Measurements from ENCODE around the gene ARFRP1.

The ARFRP1 gene

GRCh38 chr20:63698739-63699465 lies 8.9 kb downstream of the ARFRP1 start:
- H3K36me3 ChIP-seq (ENCODE audit: insufficient read depth, insufficient read length, low read length), result peaks cover 94% of the 10 kb centered on the region
- TF ChIP-seq ZNF274 (IDR thresholded peaks at IDR 0.05; ENCODE audit: low read depth, low read length) (no peak), SUZ12 (IDR thresholded peaks at IDR 0.05; ENCODE audit: extremely low read depth, insufficient read depth, insufficient read length) (no peak), YY1 (IDR thresholded peaks at IDR 0.05; ENCODE audit: insufficient read depth, insufficient read length) (no peak)
- peaks cover 9% of the 10 kb centered on the region; the same call in 1 of the 2 replicates for H3K9me3 ChIP-seq (ENCODE audit: insufficient read depth, low read length)
- H3K9ac ChIP-seq (ENCODE audit: insufficient read length, low read depth), result peak overlapping the region; percentile 17
- no peaks in the 10 kb centered on the region for H3K27me3 ChIP-seq (ENCODE audit: insufficient read depth, insufficient read length)
- DNase-seq (ENCODE audit: low read depth, low spot score), result no peak
- peaks cover 31% of the 10 kb centered on the region for H3K4me1 ChIP-seq (ENCODE audit: insufficient read depth, insufficient read length)
- no peak overlapping the region for H3K4me3 ChIP-seq (ENCODE audit: insufficient read length, low read depth)

- Histone ChIP-seq H3K27me3 (ENCODE audit: insufficient read depth, insufficient read length) (no peaks in the 10 kb centered on the region), H3K9me3 (ENCODE audit: insufficient read depth, low read length) (peaks cover 13% of the 10 kb centered on the region; the same call in 1 of the 2 replicates), H3K9ac (ENCODE audit: insufficient read length, low read depth) (no peak overlapping the region), H3K36me3 (ENCODE audit: insufficient read depth, insufficient read length, low read length) (peaks cover 90% of the 10 kb centered on the region), H3K4me3 (ENCODE audit: insufficient read length, low read depth) (no peak overlapping the region), H3K4me1 (ENCODE audit: insufficient read depth, insufficient read length) (peaks cover 31% of the 10 kb centered on the region)
- no peak for DNase-seq (ENCODE audit: low read depth, low spot score)
- TF ChIP-seq ZNF274 (IDR thresholded peaks at IDR 0.05; ENCODE audit: low read depth, low read length), result no peak
- TF ChIP-seq YY1 (IDR thresholded peaks at IDR 0.05; ENCODE audit: insufficient read depth, insufficient read length), result no peak
- no peak for TF ChIP-seq SUZ12 (IDR thresholded peaks at IDR 0.05; ENCODE audit: extremely low read depth, insufficient read depth, insufficient read length)
These were observed 9.8 kb downstream of the ARFRP1 start for GRCh38 chr20:63697868-63698545.

GRCh38 chr20:63697357-63697867 lies 10.4 kb downstream of the ARFRP1 start:
- H3K27me3 ChIP-seq (ENCODE audit: insufficient read depth, insufficient read length), result no peaks in the 10 kb centered on the region
- TF ChIP-seq ZNF274 (IDR thresholded peaks at IDR 0.05; ENCODE audit: low read depth, low read length) (no peak), SUZ12 (IDR thresholded peaks at IDR 0.05; ENCODE audit: extremely low read depth, insufficient read depth, insufficient read length) (no peak), YY1 (IDR thresholded peaks at IDR 0.05; ENCODE audit: insufficient read depth, insufficient read length) (no peak)
- H3K4me3 ChIP-seq (ENCODE audit: insufficient read length, low read depth), result no peak overlapping the region
- H3K9ac ChIP-seq (ENCODE audit: insufficient read length, low read depth), result no peak overlapping the region
- peaks cover 13% of the 10 kb centered on the region; the same call in 1 of the 2 replicates for H3K9me3 ChIP-seq (ENCODE audit: insufficient read depth, low read length)
- peaks cover 85% of the 10 kb centered on the region for H3K36me3 ChIP-seq (ENCODE audit: insufficient read depth, insufficient read length, low read length)
- DNase-seq (ENCODE audit: low read depth, low spot score), result no peak
- peaks cover 29% of the 10 kb centered on the region for H3K4me1 ChIP-seq (ENCODE audit: insufficient read depth, insufficient read length)

- DNase-seq (ENCODE audit: low read depth, low spot score), result no peak
- peaks cover 13% of the 10 kb centered on the region; the same call in 1 of the 2 replicates for H3K9me3 ChIP-seq (ENCODE audit: insufficient read depth, low read length)
- H3K4me1 ChIP-seq (ENCODE audit: insufficient read depth, insufficient read length), result peaks cover 29% of the 10 kb centered on the region
- peaks cover 82% of the 10 kb centered on the region for H3K36me3 ChIP-seq (ENCODE audit: insufficient read depth, insufficient read length, low read length)
- H3K27me3 ChIP-seq (ENCODE audit: insufficient read depth, insufficient read length), result no peaks in the 10 kb centered on the region
- H3K9ac ChIP-seq (ENCODE audit: insufficient read length, low read depth), result no peak within 1 kb of the TSS
- no peak for TF ChIP-seq SUZ12 (IDR thresholded peaks at IDR 0.05; ENCODE audit: extremely low read depth, insufficient read depth, insufficient read length)
- no peak for TF ChIP-seq YY1 (IDR thresholded peaks at IDR 0.05; ENCODE audit: insufficient read depth, insufficient read length)
- no peak for TF ChIP-seq ZNF274 (IDR thresholded peaks at IDR 0.05; ENCODE audit: low read depth, low read length)
- no peak within 1 kb of the TSS for H3K4me3 ChIP-seq (ENCODE audit: insufficient read length, low read depth)
These were observed 11.0 kb downstream of the ARFRP1 start, which contains the start of gene TNFRSF6B for GRCh38 chr20:63696628-63697356. TSS of gene TNFRSF6B (plus strand) at chr20:63696652. CDS start at chr20:63696768, 116 bp downstream.

GRCh38 chr20:63696306-63696627 lies 11.5 kb downstream of the ARFRP1 start:
- Histone ChIP-seq H3K36me3 (ENCODE audit: insufficient read depth, insufficient read length, low read length) (peaks cover 83% of the 10 kb centered on the region), H3K9ac (ENCODE audit: insufficient read length, low read depth) (no peak overlapping the region), H3K4me3 (ENCODE audit: insufficient read length, low read depth) (no peak overlapping the region), H3K27me3 (ENCODE audit: insufficient read depth, insufficient read length) (no peaks in the 10 kb centered on the region), H3K4me1 (ENCODE audit: insufficient read depth, insufficient read length) (peaks cover 27% of the 10 kb centered on the region), H3K9me3 (ENCODE audit: insufficient read depth, low read length) (peaks cover 13% of the 10 kb centered on the region; the same call in 1 of the 2 replicates)
- DNase-seq (ENCODE audit: low read depth, low spot score), result no peak
- TF ChIP-seq YY1 (IDR thresholded peaks at IDR 0.05; ENCODE audit: insufficient read depth, insufficient read length) (no peak), ZNF274 (IDR thresholded peaks at IDR 0.05; ENCODE audit: low read depth, low read length) (no peak), SUZ12 (IDR thresholded peaks at IDR 0.05; ENCODE audit: extremely low read depth, insufficient read depth, insufficient read length) (no peak)

- Histone ChIP-seq H3K9me3 (ENCODE audit: insufficient read depth, low read length) (peaks cover 13% of the 10 kb centered on the region; the same call in 1 of the 2 replicates), H3K27me3 (ENCODE audit: insufficient read depth, insufficient read length) (no peaks in the 10 kb centered on the region), H3K36me3 (ENCODE audit: insufficient read depth, insufficient read length, low read length) (peaks cover 83% of the 10 kb centered on the region), H3K4me1 (ENCODE audit: insufficient read depth, insufficient read length) (peaks cover 31% of the 10 kb centered on the region), H3K9ac (ENCODE audit: insufficient read length, low read depth) (no peak overlapping the region), H3K4me3 (ENCODE audit: insufficient read length, low read depth) (no peak overlapping the region)
- DNase-seq (ENCODE audit: low read depth, low spot score), result no peak
- TF ChIP-seq ZNF274 (IDR thresholded peaks at IDR 0.05; ENCODE audit: low read depth, low read length) (no peak), YY1 (IDR thresholded peaks at IDR 0.05; ENCODE audit: insufficient read depth, insufficient read length) (no peak), SUZ12 (IDR thresholded peaks at IDR 0.05; ENCODE audit: extremely low read depth, insufficient read depth, insufficient read length) (no peak)
These were observed 12.1 kb downstream of the ARFRP1 start for GRCh38 chr20:63695424-63696305.
